GM19240 (cell line): ENCODE results near the gene HERC2.
"Not testable (repeated sequence)": the region's sequence is repeated elsewhere in the genome, so short reads cannot be mapped to it uniquely, and the experiment has no call there.

ENCODE experiments used
- DNase-seq: peaks from one replicate; pipeline ENCODE4 v3.0.0; 2011; ENCODE audit warnings: low spot score; ENCODE audit not compliant: insufficient read length

Gene HERC2

DNA sequence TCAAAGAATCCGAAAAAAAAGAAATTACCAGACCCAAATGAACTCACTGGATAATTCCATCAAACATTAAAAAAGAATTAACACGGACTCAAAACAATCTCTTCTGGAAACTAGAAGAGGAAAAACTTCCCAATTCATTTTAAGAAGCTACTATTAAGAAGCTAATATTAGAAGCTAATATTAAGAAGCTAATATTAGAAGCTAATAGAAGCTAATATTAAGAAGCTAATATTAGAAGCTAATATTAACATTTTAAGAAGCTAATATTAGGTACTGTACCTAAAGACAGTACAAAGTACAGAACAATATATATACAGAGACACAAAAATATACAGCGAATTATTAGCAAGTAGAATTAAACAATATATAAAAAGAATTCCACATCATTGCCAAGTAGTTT lies 35.9 kb downstream of the HERC2 start:
- no peak for DNase-seq

DNA sequence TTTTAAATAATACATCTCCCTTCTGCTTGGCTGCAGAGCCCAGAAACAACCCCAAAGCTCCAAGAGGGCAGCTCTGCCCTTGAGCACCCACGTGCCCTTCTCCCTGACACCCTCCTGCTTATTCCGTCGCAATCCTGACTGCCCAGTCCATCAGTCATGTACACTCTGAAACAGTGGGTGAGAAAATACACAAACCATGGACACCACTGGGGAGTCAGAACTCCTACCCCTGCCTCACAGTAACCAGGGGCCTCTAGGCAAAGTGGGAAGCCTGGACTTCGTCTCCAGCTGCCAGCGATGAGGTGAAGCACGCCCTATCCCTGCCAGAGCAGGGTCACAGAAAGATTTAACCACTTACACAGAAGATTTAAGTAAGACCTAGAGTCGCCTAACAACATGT lies 40.1 kb downstream of the HERC2 start:
- DNase-seq: no peak

DNA sequence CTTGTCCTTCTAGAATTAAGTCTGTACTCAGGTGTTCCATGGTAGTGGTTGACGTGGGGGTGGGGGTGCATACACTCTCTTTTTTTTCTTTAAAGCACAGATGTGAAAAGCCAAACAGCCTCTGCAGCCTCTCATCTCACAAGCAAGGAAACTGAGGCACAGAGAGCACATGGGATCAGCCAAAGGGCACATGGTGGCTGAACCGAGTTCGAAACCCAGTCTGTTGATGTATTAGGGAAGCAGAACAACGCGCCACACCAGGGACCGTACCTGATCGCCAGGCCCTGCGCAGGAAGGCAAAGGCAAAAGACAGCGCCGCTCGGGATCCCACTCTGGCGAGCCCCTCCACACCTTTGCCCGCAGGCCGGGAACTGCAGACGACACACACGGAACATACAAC lies 47.3 kb downstream of the HERC2 start:
- DNase-seq: no peak

DNA sequence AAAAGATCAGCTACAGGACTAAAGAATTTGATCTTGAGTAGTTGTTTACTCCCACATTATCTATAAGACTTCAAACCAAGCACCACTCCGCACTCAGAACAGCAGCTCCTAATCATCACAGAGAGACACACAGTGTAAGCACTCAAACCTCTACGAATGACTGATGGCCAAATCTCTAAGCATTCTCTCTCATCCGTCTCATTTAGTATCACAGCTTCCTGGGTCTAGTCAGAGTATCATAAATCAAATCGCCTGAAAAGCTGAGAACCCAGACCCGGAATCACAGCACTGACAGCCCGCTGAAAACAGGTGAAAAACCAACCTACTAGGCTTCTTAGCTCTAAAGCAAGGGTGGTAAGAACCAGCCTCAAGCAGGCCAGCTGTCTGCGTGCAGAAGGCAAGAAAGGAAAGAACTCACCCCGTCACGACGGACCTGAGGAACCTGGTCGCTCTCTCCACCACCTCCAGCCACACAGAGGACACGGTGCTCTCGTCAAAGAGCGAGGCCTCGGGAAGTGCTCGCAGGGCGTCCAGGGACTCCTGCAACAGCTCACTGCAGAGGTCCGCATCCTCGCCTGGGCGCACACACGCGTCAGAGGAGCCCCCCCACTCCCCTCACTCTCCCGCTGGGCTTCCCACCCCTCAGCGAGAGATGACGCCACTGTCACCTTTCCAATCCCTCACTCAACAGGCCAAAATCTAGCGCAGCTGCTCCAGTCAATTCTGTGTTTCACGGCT lies 47.9 kb downstream of the HERC2 start:
- no peak for DNase-seq

GRCh38 chr15:28273468-28273867 lies 48.5 kb downstream of the HERC2 start:
- DNase-seq: no peak

DNA sequence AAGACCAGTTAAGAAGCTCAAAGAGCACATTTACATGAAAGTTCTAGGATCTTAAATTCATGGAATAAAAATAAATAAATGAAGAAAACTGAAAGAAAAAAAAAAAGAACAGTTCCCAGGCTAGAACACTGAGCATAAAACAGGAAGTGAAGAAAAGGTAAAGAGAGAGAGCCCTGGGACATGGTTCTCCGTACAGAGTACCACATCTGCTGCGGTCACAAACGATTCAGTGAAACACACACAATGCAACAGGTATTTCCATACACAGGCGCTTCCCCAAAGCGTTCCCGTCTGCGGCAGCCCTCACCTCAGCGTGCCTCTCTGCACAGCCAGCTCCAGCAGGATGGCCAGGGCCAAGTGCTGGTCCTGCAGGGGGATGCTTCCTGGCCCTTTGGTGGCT lies 49.4 kb downstream of the HERC2 start:
- DNase-seq: no peak

DNA sequence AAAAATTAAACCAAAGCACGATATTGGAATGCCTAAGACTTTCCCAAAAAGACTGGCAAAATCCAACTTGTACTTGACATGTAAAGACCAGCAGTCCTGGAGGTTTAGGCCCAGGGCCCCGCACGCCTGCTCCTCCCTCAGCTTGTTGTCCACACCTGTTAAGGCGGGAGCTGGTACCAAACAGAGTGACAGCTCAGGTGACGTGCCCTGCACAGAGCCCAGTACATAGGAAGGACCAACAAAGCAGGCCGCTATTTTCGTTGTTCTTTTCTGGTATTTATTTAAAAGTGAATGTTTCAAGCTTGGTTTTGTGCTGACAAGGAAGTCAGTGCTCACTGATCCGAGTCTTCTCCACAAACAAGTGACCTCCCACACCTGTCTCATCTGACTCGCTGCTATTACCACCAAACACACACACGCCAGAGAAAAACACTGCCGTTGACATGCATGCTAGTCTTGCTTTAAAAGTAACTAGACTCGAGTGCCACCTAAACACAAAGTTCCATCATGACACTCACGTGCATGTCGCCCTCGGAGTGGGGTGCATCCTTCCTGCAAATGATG lies 50.2 kb downstream of the HERC2 start:
- no peak for DNase-seq

DNA sequence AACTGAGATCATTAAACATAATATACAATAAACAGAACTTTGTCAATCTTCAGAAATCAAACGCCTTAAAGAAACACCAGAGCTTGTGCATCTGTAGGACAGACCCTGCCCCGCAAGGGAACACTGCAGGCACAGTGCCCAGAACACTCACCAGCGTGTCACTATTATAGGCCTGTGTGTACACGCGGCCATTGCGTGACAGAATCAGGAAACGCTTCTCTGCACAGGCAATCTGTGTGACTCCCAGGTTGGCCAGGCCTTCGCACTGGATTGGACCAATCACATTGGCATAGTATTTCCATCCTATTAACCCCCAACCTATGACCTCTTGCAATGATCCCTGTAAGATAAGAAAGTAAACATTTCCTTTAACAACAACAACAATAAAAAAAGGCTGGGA lies 52.9 kb downstream of the HERC2 start:
- no peak for DNase-seq

GRCh38 chr15:28267727-28268126 lies 54.3 kb downstream of the HERC2 start:
- no peak for DNase-seq

DNA sequence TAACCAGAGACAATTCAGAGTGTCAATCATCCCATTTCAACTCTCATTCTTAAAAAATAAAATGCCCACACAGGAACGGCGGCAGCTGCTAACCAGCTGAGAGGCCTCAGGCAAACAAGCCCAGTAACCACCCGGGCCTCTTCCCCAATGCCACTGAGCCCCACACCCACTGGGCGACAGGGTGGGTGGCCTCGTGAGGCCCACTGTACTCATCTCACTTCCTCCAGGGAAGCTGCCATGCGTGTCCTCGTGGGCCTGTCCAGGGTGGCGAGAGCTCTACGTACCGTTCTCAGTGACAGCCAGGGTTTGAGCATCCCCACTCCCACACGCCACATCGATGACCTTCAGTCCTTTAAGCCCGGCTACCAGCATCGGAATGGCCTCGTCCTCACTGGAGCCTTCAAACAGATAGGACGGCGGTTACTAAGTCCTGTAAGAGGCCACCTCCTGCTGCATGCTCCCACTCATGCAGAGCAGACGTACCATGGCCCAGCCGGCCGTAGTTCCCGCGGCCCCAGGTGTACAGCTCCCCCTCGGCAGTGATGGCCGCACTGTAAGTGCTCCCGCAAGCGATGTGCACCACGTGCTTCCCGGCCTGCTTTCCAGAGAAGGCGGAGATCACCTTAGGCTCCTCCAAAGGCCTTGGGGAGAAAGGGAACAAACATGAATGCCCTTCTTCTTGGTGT lies 56.5 kb downstream of the HERC2 start:
- no peak for DNase-seq

- no peak for DNase-seq
Observed at GRCh38 chr15:28264166-28264565, 57.8 kb downstream of the HERC2 start.

DNA sequence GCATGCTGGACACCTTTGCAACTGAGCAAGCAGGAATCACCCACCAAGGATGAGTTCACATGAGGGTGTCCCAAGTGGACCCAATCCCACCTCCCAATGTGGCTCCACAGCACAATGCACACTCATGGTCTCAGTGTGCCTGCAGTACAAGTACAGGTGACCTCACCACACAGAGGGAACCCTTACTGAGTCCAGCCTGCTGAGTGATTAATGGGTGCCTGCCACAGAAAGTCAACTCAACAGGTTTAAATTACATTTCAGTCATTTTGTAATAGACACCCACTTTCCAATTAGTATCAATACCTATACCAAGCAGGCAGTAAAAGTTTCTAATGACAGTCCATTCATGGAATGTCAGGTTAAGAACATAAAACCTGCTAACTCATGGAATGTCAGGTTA lies 59.5 kb downstream of the HERC2 start:
- no peak for DNase-seq

DNA sequence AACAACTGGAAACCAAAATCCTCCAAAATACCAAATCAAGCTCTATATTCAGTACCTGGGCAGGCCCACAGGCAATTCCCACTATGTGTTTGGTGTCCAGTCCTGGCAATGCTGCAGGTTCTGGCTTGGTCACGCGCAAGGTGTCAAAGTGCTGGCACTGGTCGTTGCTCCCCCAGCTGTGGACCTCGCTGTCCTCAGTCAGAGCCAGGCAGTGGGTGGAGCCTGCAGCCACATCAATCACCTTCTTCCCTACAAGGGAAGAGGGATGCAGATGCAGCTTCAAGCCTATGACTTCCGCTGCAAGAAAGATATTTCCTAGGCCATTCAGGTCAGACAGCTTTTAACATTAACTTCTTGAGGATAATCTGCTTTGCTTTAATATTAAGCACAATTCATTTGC lies 61.3 kb downstream of the HERC2 start:
- no peak for DNase-seq

DNA sequence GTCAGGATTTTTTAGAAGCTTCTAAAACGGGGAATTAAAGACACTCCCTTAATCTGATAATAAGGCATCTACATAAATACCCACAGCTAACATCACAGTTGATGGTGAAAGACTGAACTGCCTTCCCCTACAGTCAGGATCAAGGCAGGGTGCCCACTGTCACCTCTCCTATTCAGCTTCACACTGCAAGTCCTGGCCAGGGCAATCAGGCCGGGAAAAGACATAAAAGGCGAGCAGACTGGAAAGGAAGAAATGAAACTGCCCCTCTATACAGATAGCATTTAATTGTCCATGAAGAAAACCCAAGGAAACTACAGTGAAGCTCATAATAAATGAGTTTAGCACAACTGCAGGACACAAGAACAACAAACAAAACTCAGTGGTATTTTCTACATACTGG lies 61.7 kb downstream of the HERC2 start:
- DNase-seq: no peak

GRCh38 chr15:28255965-28256364 lies 66.0 kb downstream of the HERC2 start:
- DNase-seq: no peak

DNA sequence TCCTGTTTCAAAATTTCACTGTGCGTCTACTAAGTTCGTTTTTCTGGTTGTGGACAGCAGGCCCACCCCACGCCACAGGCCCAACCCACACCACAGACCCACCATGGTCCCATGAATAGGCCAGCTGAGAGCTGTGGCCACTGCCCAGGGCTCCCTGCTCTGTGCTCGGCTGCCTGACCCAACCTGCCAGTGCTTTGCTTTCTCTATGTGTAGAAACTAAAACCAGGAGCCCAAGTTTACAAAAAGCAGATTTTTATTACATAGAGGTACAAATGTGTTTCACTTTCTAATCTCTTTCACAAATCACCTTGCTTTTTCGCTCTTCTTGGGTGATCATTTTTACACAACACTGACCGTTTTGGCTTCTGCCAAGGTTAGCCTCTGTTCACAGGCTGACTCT lies 69.1 kb downstream of the HERC2 start:
- DNase-seq: no peak

- no peak for DNase-seq
Observed at GRCh38 chr15:28246605-28247004, 75.4 kb downstream of the HERC2 start.

DNA sequence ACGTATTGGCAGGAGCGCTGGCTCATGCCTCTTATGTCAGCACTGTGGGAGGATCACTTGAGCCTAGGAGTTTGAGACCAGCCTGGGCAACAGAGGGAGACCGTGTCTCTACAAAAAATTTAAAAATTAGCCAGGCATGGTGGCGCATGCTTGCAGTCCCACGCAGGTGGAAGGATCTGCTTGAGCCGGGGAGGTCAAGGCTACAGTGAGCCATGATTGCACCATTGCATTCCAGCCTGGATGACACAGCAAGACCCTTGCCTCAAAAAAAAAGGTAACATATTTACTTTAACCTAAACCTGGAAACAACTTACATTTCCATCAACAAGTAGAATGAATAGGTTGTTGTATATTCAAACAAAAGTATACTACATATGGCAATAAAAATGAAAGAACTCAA lies 78.1 kb downstream of the HERC2 start:
- no peak for DNase-seq

GRCh38 chr15:28243399-28243798 lies 78.6 kb downstream of the HERC2 start:
- DNase-seq: no peak

GRCh38 chr15:28238296-28238695 lies 83.7 kb downstream of the HERC2 start:
- DNase-seq: not testable (repeated sequence)

GRCh38 chr15:28231743-28232142 lies 90.2 kb downstream of the HERC2 start:
- not testable (repeated sequence) for DNase-seq

- not testable (repeated sequence) for DNase-seq
Observed at GRCh38 chr15:28231336-28231735, 90.6 kb downstream of the HERC2 start.
